SK-N-SH (cell line): ENCODE data around the gene RGL4. TPM values are rescaled to one million over a fixed set of nuclear protein-coding genes. Genes with fewer than 3 reads are reported as not detected.

ENCODE experiments used
- CTCF ChIA-PET: fragments of 300-600, 350-600 bp; formaldehyde crosslinking; extraction: SDS; loops from one replicate; lab custom pipeline; 2021; lab: Yijun Ruan, JAX
- POLR2A ChIA-PET: fragments of 350-600 bp; sonication (Branson Sonifier 250); formaldehyde crosslinking; extraction: SDS; loops from one replicate; lab custom pipeline; 2020; ENCODE audit warnings: antibody characterized with exemption, inconsistent platforms; lab: Yijun Ruan, JAX
- DNase-seq: peaks from one replicate; pipeline ENCODE4 v3.0.0; 2012
- H2AFZ ChIP-seq: fragments of 200-600 bp; sonication (generic); 2 replicates; pipeline ENCODE4 v1.8.1; 2016; ENCODE audit warnings: antibody characterized with exemption, mild to moderate bottlenecking, low read depth
- H3F3A ChIP-seq: fragments of 200-600 bp; sonication (generic); replicated peaks from 2 replicates; pipeline ENCODE3; 2016; ENCODE audit warnings: antibody characterized with exemption, mild to moderate bottlenecking; ENCODE audit not compliant: insufficient read depth
- H3K27ac ChIP-seq, 2 experiments: fragments of 200-500 bp in 1 of 2; fragments of 200-600 bp in 1 of 2; sonication (Bioruptor generic) in 1 of 2; sonication (generic), shearing (Covaris generic) in 1 of 2; 2 replicates each; pipeline versions ENCODE4 v1.5.1 to v1.6.1; 2014 to 2016; ENCODE audit warnings: low read depth in 2 of 2, inconsistent platforms in 1 of 2, low read length in 1 of 2, mild to moderate bottlenecking in 1 of 2, mixed read lengths in 1 of 2
- H3K27me3 ChIP-seq: fragments of 200-600 bp; sonication (generic), shearing (Covaris generic); 2 replicates; pipeline ENCODE4 v1.6.1; 2016; ENCODE audit warnings: mixed run types; ENCODE audit not compliant: insufficient read depth
- H3K36me3 ChIP-seq, 2 experiments: fragments of 200-500 bp in 1 of 2; fragments of 200-600 bp in 1 of 2; sonication (Bioruptor generic) in 1 of 2; sonication (generic) in 1 of 2; replicated peaks in 1 of 2; 2 replicates each; pipeline versions ENCODE3 to v1.5.1; 2014 to 2016; ENCODE audit warnings: low read length in 1 of 2, mild to moderate bottlenecking in 1 of 2; ENCODE audit not compliant: insufficient read depth in 2 of 2, control insufficient read depth in 1 of 2
- H3K4me1 ChIP-seq, 2 experiments: fragments of 200-500 bp in 1 of 2; fragments of 200-600 bp in 1 of 2; sonication (Bioruptor generic) in 1 of 2; sonication (generic), shearing (Covaris generic) in 1 of 2; 2 replicates each; pipeline versions ENCODE4 v1.5.1 to v1.6.1; 2014 to 2016; ENCODE audit warnings: low read depth in 1 of 2, low read length in 1 of 2, mixed run types in 1 of 2; ENCODE audit not compliant: insufficient read depth in 2 of 2, control insufficient read depth in 1 of 2
- H3K4me2 ChIP-seq: fragments of 200-600 bp; sonication (generic), shearing (Covaris generic); 2 replicates; pipeline ENCODE4 v1.6.1; 2017; ENCODE audit warnings: mixed run types
- H3K4me3 ChIP-seq, 2 experiments: fragments of 200-500 bp in 1 of 2; fragments of 200-600 bp in 1 of 2; sonication (Bioruptor generic) in 1 of 2; sonication (generic), shearing (Covaris generic) in 1 of 2; 2 replicates each; pipeline versions ENCODE4 v1.5.1 to v1.8.1; 2014 to 2016; ENCODE audit warnings: low read depth in 2 of 2, inconsistent platforms in 1 of 2, low read length in 1 of 2, mild to moderate bottlenecking in 1 of 2, mixed read lengths in 1 of 2, moderate library complexity in 1 of 2
- H3K79me2 ChIP-seq: fragments of 200-600 bp; sonication (generic); 2 replicates; pipeline ENCODE4 v1.8.1; 2017; ENCODE audit warnings: mild to moderate bottlenecking; ENCODE audit not compliant: insufficient read depth
- H3K9ac ChIP-seq: fragments of 200-600 bp; sonication (generic); 2 replicates; pipeline ENCODE4 v1.6.1; 2017; ENCODE audit warnings: mixed run types
- H3K9me2 ChIP-seq: fragments of 200-600 bp; sonication (generic); 2 replicates; pipeline ENCODE4 v1.6.1; 2017; ENCODE audit warnings: mixed run types
- H3K9me3 ChIP-seq: fragments of 200-600 bp; sonication (generic); 2 replicates; pipeline ENCODE4 v1.6.1; 2017; ENCODE audit warnings: mixed run types, mild to moderate bottlenecking, moderate library complexity
- H4K20me1 ChIP-seq: fragments of 200-600 bp; sonication (generic); 2 replicates; pipeline ENCODE4 v1.6.1; 2017; ENCODE audit warnings: mild to moderate bottlenecking, mixed run types; ENCODE audit not compliant: insufficient read depth
- CHD2 ChIP-seq: fragments of 150-350 bp; IDR thresholded peaks from 2 replicates; pipeline ENCODE4 v1.6.1; 2018; ENCODE audit warnings: low read length; ENCODE audit not compliant: partially characterized antibody
- EZH2phosphoT487 ChIP-seq: fragments of 200-600 bp; sonication (generic); IDR thresholded peaks from 2 replicates; pipeline ENCODE4 v1.6.1; 2017; ENCODE audit warnings: low read depth, mixed run types, mild to moderate bottlenecking, antibody characterized with exemption, moderate library complexity, borderline replicate concordance
- FOSL2 ChIP-seq: IDR thresholded peaks from 2 replicates; pipeline ENCODE4 v1.4.0; 2012; ENCODE audit warnings: low read depth, mild to moderate bottlenecking, moderate library complexity, borderline replicate concordance
- FOXJ3 ChIP-seq: sonication (generic); formaldehyde crosslinking; IDR thresholded peaks from 2 replicates; pipeline ENCODE4 v1.5.1; 2020; ENCODE audit warnings: mild to moderate bottlenecking, missing genetic modification reagents
- FOXM1 ChIP-seq: IDR thresholded peaks from 2 replicates; pipeline ENCODE4 v1.4.0; 2012; ENCODE audit warnings: low read depth, mild to moderate bottlenecking
- GATA2 ChIP-seq: sonication (generic); formaldehyde crosslinking; IDR thresholded peaks from 2 replicates; pipeline ENCODE4 v1.5.0; 2020; ENCODE audit warnings: mild to moderate bottlenecking, missing genetic modification reagents
- JUND ChIP-seq: IDR thresholded peaks from 2 replicates; pipeline ENCODE4 v1.4.0; 2012
- MEF2A ChIP-seq: IDR thresholded peaks from 2 replicates; pipeline ENCODE4 v1.4.0; 2012; ENCODE audit warnings: low read depth, borderline replicate concordance
- NFIC ChIP-seq: IDR thresholded peaks from 2 replicates; pipeline ENCODE4 v1.4.0; 2012; ENCODE audit warnings: borderline replicate concordance
- NRF1 ChIP-seq: IDR thresholded peaks from 2 replicates; pipeline ENCODE4 v1.6.1; 2012; ENCODE audit warnings: low read depth, mild to moderate bottlenecking, low read length
- RAD21 ChIP-seq: IDR thresholded peaks from 2 replicates; pipeline ENCODE4 v1.6.1; 2012; ENCODE audit warnings: mild to moderate bottlenecking, low read length
- RCOR1 ChIP-seq: fragments of 150-350 bp; IDR thresholded peaks from 2 replicates; pipeline ENCODE4 v1.6.1; 2017; ENCODE audit warnings: antibody characterized with exemption, low read length
- REST ChIP-seq: IDR thresholded peaks from 2 replicates; pipeline ENCODE4 v1.6.1; 2012; ENCODE audit warnings: mild to moderate bottlenecking, low read depth, low read length, moderate library complexity
- RFX5 ChIP-seq: IDR thresholded peaks from 2 replicates; pipeline ENCODE4 v1.6.1; 2012; ENCODE audit warnings: mild to moderate bottlenecking, improper control_type of control experiment, low read length
- RXRA ChIP-seq: IDR thresholded peaks from 2 replicates; pipeline ENCODE4 v1.4.0; 2012; ENCODE audit warnings: low read depth, mild to moderate bottlenecking, borderline replicate concordance
- TAF1 ChIP-seq: IDR thresholded peaks from 2 replicates; pipeline ENCODE4 v1.6.1; 2012; ENCODE audit warnings: low read depth, mild to moderate bottlenecking, low read length, moderate library complexity, borderline replicate concordance
- YY1 ChIP-seq: IDR thresholded peaks from 2 replicates; pipeline ENCODE4 v1.4.0; 2012; ENCODE audit warnings: low read depth, mild to moderate bottlenecking
- ZBTB33 ChIP-seq: IDR thresholded peaks from 2 replicates; pipeline ENCODE4 v1.4.0; 2012; ENCODE audit warnings: low read depth, borderline replicate concordance
- WGBS: methylation state at CpG from one replicate; pipeline ENCODE4 v1.1.6; 2017; ENCODE audit warnings: low lambda C conversion rate; 5-methylcytosine and 5-hydroxymethylcytosine counted together
- polyA plus RNA-seq, 3 experiments: library from polyadenylated mRNA; depleted of rRNA; stranded (reverse); fragments of >200 nt; gene quantifications; 2 replicates each; pipeline ENCODE4 v1.2.3, GENCODE V29; 2012
- TF ChIP-seq, protein P1 (sequence below): fragments of 150-350 bp; IDR thresholded peaks from 2 replicates; pipeline ENCODE4 v1.6.1; 2017; ENCODE audit warnings: antibody characterized with exemption, low read length, low read depth, borderline replicate concordance
- TF ChIP-seq, protein P2 (sequence below): IDR thresholded peaks from 2 replicates; pipeline ENCODE4 v1.4.0; 2012; ENCODE audit warnings: low read depth

Gene RGL4
- polyA plus RNA-seq, 1 of the 3 experiments (the other 2 are of a cell fraction), result not detected

GRCh38 chr22:23678133-23678532 is 12.7 kb upstream of the RGL4 start:
- Histone ChIP-seq H3K4me2 (no peak overlapping the region), H2AFZ (no peak overlapping the region), H3F3A (no peaks in the 10 kb centered on the region), H3K9ac (no peak overlapping the region), H3K27me3 (no peaks in the 10 kb centered on the region), H3K9me2 (no peaks in the 10 kb centered on the region), H4K20me1 (no peaks in the 10 kb centered on the region), H3K79me2 (no peaks in the 10 kb centered on the region), H3K36me3 (peaks cover 0 to 2% of the 10 kb centered on the region in 2 experiments), H3K4me1 (no peaks in the 10 kb centered on the region; a peak in 1 of 4 replicates), H3K4me3 (no peak overlapping the region), H3K9me3 (no peaks in the 10 kb centered on the region), H3K27ac (no peak overlapping the region)
- no peak for TF ChIP-seq FOXJ3
- no peak for TF ChIP-seq FOXM1
- TF ChIP-seq, protein P1, sequence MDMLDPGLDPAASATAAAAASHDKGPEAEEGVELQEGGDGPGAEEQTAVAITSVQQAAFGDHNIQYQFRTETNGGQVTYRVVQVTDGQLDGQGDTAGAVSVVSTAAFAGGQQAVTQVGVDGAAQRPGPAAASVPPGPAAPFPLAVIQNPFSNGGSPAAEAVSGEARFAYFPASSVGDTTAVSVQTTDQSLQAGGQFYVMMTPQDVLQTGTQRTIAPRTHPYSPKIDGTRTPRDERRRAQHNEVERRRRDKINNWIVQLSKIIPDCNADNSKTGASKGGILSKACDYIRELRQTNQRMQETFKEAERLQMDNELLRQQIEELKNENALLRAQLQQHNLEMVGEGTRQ, result no peak
- no peak for TF ChIP-seq YY1
- TF ChIP-seq RXRA, result no peak
- no peak for TF ChIP-seq NRF1
- TF ChIP-seq NFIC, result no peak
- TF ChIP-seq JUND, result no peak
- no peak for TF ChIP-seq RAD21
- TF ChIP-seq, protein P2, sequence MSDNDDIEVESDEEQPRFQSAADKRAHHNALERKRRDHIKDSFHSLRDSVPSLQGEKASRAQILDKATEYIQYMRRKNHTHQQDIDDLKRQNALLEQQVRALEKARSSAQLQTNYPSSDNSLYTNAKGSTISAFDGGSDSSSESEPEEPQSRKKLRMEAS, result no peak
- TF ChIP-seq CHD2, result no peak
- TF ChIP-seq RCOR1, result no peak
- TF ChIP-seq ZBTB33, result no peak
- TF ChIP-seq GATA2, result no peak
- TF ChIP-seq REST, result no peak
- no peak for TF ChIP-seq FOSL2
- no peak for TF ChIP-seq MEF2A
- no peak for TF ChIP-seq RFX5
- no peak for TF ChIP-seq EZH2phosphoT487
- no peak for TF ChIP-seq TAF1
- DNase-seq, result no peak
- WGBS, result 96% methylated on average over 6 of the region's 6 CpGs
- POLR2A ChIA-PET, result no interaction called here
- CTCF ChIA-PET, result no interaction called here
